Fibroblast of the aortic adventitia (primary cell): ENCODE results near the gene RPL36A. TPM values are rescaled to one million over a fixed set of nuclear protein-coding genes. Genes with fewer than 3 reads are reported as not detected.

Experiments used
- DNase-seq: peaks from one replicate; pipeline ENCODE4 v3.0.0-alpha.2; 2010; ENCODE audit warnings: low read depth
- H3K4me3 ChIP-seq: 2 replicates; pipeline ENCODE4 v1.5.1; 2011; ENCODE audit warnings: low read depth, mild to moderate bottlenecking, control low read depth, low read length, moderate library complexity
- CTCF ChIP-seq: IDR thresholded peaks from 2 replicates; pipeline ENCODE4 v1.5.1; 2011; ENCODE audit warnings: mild to moderate bottlenecking, low read length, control low read depth, inconsistent platforms; ENCODE audit not compliant: insufficient read depth
- total RNA-seq: library from RNA; depleted of rRNA; stranded (reverse); fragments of >200 nt; gene quantifications from 2 replicates; pipeline ENCODE4 v1.2.3, GENCODE V29; 2012; ENCODE audit warnings: low replicate concordance

The RPL36A gene
- total RNA-seq, 1 donor = 1,088 TPM

DNA sequence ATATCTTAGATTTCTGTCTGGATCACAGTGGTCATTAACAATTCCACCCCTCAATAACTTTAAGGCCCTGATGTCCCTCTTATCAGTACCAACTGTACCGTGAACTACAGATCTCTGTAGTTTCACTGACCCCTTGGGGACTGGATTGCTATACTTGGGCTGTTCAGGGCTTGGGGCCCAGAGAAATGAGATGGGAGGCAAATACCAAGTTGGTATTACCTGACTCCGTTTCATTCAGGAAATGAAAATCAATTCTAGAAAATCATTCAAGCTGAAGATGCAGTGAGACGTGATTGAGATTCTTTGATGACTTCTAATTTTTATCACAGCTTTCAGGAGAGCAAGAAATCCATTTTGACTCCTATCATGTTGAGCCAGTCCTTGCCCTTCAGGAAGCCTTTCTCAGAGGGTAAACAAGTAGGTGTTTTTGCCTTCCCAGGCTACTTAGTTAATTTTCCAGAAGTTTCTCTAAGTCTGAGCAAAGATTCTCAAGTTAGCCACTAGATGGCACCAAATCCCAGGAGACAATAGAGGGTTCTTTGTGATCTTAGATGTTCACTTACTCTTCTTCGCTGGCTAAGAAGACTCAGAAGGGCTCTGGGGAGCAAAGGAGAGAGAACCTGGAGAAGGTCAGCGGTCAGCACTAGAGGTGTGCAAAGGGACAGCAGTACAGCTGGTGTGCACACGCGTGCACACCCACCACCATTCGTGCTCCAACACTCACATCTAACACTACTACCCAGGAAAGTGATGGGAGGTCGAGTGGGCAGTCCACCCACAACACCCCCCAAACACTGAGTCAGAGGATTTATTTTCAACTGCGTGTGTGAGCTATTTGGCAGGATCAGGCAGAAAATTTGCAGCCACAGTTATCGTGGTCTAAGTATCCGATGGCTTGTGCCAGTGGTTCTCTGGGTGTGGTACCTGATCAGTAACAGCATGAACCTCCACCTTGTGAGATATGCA is 24.7 kb downstream of the RPL36A start:
- no peak overlapping the region for H3K4me3 ChIP-seq
- peak; percentile 92 for DNase-seq
- TF ChIP-seq CTCF = peak; percentile 85

GRCh38 chrX:101416691-101417090 is 25.9 kb downstream of the RPL36A start:
- DNase-seq = no peak
- H3K4me3 ChIP-seq = no peak overlapping the region
- no peak for TF ChIP-seq CTCF

DNA sequence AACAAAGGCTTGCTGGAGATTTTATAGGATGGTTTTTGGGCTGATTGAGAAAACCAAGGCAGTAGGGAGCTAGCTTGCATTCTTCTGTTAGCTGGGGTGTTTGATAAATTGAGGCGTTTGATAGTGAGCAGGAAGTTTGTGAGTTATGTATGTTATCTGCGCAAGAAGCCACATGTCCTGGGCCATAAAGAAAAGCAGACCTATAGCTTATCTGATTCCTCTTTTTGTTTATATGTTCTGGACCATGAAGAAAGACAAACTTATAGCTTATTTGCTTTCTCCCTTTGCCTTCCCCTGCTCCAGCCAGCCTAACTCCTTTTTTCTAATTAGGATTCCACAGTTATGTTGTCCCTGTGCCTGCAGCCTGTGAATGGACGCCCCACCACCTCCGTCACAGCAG is 26.4 kb downstream of the RPL36A start:
- H3K4me3 ChIP-seq = no peak overlapping the region
- DNase-seq = no peak
- no peak for TF ChIP-seq CTCF

- DNase-seq = no peak
These were observed 27.4 kb downstream of the RPL36A start for GRCh38 chrX:101417981-101418841.

GRCh38 chrX:101419489-101419888 is 28.7 kb downstream of the RPL36A start:
- H3K4me3 ChIP-seq = no peak overlapping the region
- TF ChIP-seq CTCF = no peak
- DNase-seq = no peak

More at GRCh38 chrX:101417981-101418841, 27.4 kb downstream of the RPL36A start:
- TF ChIP-seq CTCF = no peak
- peak overlapping the region; percentile 49 for H3K4me3 ChIP-seq

- no peak for TF ChIP-seq CTCF
- no peak overlapping the region for H3K4me3 ChIP-seq
- no peak for DNase-seq
These were observed 37.1 kb downstream of the RPL36A start for GRCh38 chrX:101427954-101428353.
